AG04450 (cell line): ENCODE data around the gene CHAC2. TPM values are rescaled to one million over a fixed set of nuclear protein-coding genes. Genes with fewer than 3 reads are reported as not detected.

Experiments
- CTCF ChIA-PET: fragments of 300-600, 350-600 bp; formaldehyde crosslinking; extraction: SDS; loops from one replicate; lab custom pipeline; 2022; ENCODE audit warnings: antibody characterized with exemption, inconsistent platforms; lab: Charles Lee
- POLR2A ChIA-PET: fragments of 350-600 bp; formaldehyde crosslinking; extraction: SDS; loops from one replicate; lab custom pipeline; 2021; ENCODE audit warnings: antibody characterized with exemption, inconsistent platforms; lab: Yijun Ruan, JAX
- DNase-seq: peaks from one replicate; pipeline ENCODE4 v3.0.0-alpha.2; 2011; ENCODE audit warnings: low read depth, low spot score
- H3K27ac ChIP-seq: one replicate; pipeline ENCODE4 v1.5.1; 2012; ENCODE audit warnings: low read depth, low read length, control low read depth
- H3K27me3 ChIP-seq: one replicate; pipeline ENCODE4 v1.6.0; 2012; ENCODE audit warnings: low read length; ENCODE audit not compliant: control insufficient read depth, insufficient read depth
- H3K4me3 ChIP-seq: 2 replicates; pipeline ENCODE4 v1.5.1; 2011; ENCODE audit warnings: mild to moderate bottlenecking, low read depth, low read length, control low read depth
- H3K9me3 ChIP-seq: 2 replicates; pipeline ENCODE4 v1.5.1; 2012; ENCODE audit warnings: low read length; ENCODE audit not compliant: control insufficient read depth, insufficient read depth
- polyA plus RNA-seq: library from polyadenylated mRNA; depleted of rRNA; stranded (reverse); fragments of >200 nt; gene quantifications from 2 replicates; pipeline ENCODE4 v1.2.3, GENCODE V29; 2011
- TF ChIP-seq, protein P1 (sequence below): IDR thresholded peaks from 2 replicates; pipeline ENCODE4 v1.5.1; 2011; ENCODE audit warnings: low read depth, low read length, control low read depth, inconsistent platforms

Gene CHAC2
- polyA plus RNA-seq, 1 experiment = 3.6 TPM

DNA sequence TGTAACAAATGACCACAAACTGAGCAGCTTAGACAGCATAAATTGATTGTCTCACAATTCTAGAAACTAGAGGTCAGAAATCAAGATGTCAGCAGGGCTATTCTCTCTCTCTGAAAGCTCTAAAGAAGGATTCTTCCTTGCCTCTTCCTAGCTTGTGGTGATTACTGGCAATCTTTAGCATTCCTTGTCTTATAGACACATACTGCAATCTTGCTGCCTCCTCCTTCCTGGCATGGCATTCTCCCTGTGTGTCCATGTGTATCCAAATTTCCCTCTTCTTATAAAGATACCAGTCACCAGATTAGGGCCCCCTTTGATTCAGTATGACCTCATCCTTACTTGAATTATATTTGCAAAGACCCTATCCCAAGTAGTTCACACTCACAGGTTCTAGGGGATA is 16.8 kb downstream of the CHAC2 start:
- ChIA-PET CTCF (no interaction called here), POLR2A (interaction anchor here (0.6 kb wide), 1 partner anchor 1923 kb away, joined by 3 read pairs; no protein-coding TSS in a partner anchor)
- no peak for DNase-seq
- Histone ChIP-seq H3K27ac (no peak overlapping the region), H3K27me3 (no peaks in the 10 kb centered on the region), H3K4me3 (peak overlapping the region; percentile 0; the same call in 1 of the 2 replicates), H3K9me3 (peaks cover 3% of the 10 kb centered on the region; the same call in 1 of the 2 replicates)
- TF ChIP-seq, protein P1, sequence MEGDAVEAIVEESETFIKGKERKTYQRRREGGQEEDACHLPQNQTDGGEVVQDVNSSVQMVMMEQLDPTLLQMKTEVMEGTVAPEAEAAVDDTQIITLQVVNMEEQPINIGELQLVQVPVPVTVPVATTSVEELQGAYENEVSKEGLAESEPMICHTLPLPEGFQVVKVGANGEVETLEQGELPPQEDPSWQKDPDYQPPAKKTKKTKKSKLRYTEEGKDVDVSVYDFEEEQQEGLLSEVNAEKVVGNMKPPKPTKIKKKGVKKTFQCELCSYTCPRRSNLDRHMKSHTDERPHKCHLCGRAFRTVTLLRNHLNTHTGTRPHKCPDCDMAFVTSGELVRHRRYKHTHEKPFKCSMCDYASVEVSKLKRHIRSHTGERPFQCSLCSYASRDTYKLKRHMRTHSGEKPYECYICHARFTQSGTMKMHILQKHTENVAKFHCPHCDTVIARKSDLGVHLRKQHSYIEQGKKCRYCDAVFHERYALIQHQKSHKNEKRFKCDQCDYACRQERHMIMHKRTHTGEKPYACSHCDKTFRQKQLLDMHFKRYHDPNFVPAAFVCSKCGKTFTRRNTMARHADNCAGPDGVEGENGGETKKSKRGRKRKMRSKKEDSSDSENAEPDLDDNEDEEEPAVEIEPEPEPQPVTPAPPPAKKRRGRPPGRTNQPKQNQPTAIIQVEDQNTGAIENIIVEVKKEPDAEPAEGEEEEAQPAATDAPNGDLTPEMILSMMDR = no peak

DNA sequence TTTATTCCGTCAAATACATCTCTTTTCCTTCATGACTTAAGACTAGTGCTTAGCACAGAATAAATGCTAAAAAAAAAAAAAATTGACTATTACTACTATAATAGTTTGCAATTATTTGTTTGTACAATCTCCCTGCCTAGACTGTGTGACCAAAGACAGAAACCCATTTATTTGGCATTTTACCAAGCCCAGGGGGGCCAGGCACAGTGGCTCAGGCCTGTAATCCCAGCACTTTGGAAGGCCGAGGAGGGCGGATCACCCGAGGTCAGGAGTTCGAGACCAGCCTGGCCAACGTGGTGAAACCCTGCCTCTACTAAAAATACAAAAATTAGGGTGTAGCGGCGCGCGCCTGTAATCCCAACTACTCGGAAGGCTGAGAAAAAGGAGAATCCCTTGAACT is 17.8 kb downstream of the CHAC2 start:
- ChIA-PET CTCF (no interaction called here), POLR2A (no interaction called here)
- Histone ChIP-seq H3K4me3 (peak overlapping the region; percentile 63), H3K9me3 (peaks cover 3% of the 10 kb centered on the region; the same call in 1 of the 2 replicates), H3K27ac (no peak overlapping the region), H3K27me3 (no peaks in the 10 kb centered on the region)
- DNase-seq = no peak
- TF ChIP-seq, protein P1 = no peak

DNA sequence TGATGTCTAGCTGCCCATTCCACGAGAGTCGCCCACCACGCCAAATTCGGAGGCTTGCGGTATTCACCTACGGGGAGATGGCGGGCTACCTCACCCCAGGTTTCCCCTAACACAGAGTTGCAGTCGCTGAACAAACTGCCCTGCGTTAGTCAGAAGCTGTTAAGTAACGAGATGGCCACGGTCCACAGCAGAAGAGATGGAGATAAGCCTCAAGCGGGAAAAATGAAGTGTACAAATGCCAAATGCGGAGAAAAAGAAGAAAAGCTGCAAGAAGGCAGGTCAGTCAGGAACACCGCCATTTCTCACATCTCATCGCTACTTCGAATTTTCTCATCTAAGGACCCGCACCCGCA is 18.7 kb downstream of the CHAC2 start:
- CTCF ChIA-PET = no interaction called here
- peaks cover 3% of the 10 kb centered on the region; the same call in 1 of the 2 replicates for H3K9me3 ChIP-seq
- no peak for DNase-seq
- peak overlapping the region; percentile 88 for H3K27ac ChIP-seq
- H3K4me3 ChIP-seq = peak overlapping the region; percentile 63
- POLR2A ChIA-PET = interaction anchor here (0.9 kb wide), 1 partner anchor 19 kb away, joined by 3 read pairs; the partner anchor contains the start of gene CHAC2
- TF ChIP-seq, protein P1 = no peak
- no peaks in the 10 kb centered on the region for H3K27me3 ChIP-seq

DNA sequence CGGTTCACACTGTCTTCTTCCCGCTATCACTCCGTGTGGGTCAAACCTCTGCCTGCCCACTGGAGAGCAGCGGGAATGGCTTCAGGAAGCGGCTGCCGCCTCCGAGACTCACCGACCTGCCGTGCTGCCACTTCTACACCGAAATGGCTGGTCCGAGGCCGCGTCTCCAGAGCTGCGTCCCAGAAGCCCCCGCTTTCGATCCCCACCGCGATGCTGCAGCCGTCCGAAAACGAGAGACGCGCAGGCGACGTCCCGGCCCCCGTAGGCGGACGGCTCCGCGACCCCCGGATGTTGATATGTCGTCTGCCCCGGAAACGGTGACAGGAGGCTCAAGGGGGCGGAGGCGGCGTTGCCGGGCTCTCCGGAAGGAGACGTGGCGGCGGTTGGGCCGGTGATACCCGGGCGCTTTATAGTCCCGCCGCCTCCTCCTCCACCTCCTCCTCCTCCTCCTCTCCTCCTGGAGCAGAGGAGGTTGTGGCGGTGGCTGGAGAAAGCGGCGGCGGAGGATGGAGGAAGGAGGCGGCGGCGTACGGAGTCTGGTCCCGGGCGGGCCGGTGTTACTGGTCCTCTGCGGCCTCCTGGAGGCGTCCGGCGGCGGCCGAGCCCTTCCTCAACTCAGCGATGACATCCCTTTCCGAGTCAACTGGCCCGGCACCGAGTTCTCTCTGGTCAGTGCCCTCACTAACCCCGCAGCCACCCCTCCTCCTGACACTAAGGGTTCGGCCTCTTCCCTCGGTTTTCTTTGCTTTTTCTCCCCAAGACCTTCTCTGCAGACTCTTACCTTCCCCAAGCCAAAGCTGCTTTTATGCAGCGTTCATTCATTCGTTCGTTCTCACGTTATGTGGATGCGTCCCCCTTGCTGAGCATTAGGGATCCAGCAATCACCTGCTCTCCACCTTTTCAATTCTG is 19.4 kb downstream of the CHAC2 start, which contains the start of the genes ASB3 and ERLEC1:
ASB3 (minus strand) TSS at position 249 of the 909 bp plus-strand sequence. CDS start 21,381 bp downstream, outside the sequence.
ERLEC1 (plus strand) TSS at position 340 of the 909 bp plus-strand sequence; CDS start at position 507, 167 bp downstream.
- TF ChIP-seq, protein P1 = no peak
- H3K9me3 ChIP-seq = peaks cover 3% of the 10 kb centered on the region; the same call in 1 of the 2 replicates
- DNase-seq = peak; percentile 46
- POLR2A ChIA-PET = interaction anchor here (0.9 kb wide), 1 partner anchor 20 kb away, joined by 3 read pairs; the partner anchor contains the start of gene CHAC2
- H3K27me3 ChIP-seq = no peaks in the 10 kb centered on the region
- peak within 1 kb of the TSS; percentile 63 for H3K4me3 ChIP-seq
- CTCF ChIA-PET = interaction anchor here (0.5 kb wide), 1 partner anchor 31 kb away, joined by 5 read pairs; no protein-coding TSS in a partner anchor
- H3K27ac ChIP-seq = peak within 1 kb of the TSS; percentile 88
